BE2C (cell line): ENCODE results near the gene HPSE2.

Experiments used
- DNase-seq: peaks from one replicate; pipeline ENCODE4 v3.0.0-alpha.2; 2020
- H3K27me3 ChIP-seq: fragments of 250-450 bp; sonication (Bioruptor Pico); 2 replicates; pipeline ENCODE4 v1.5.1; 2020; ENCODE audit warnings: mild to moderate bottlenecking
- H3K36me3 ChIP-seq: fragments of 250-450 bp; sonication (Bioruptor Pico); 2 replicates; pipeline ENCODE4 v1.5.1; 2020; ENCODE audit warnings: mild to moderate bottlenecking
- H3K4me1 ChIP-seq: fragments of 250-450 bp; sonication (Bioruptor Pico); 2 replicates; pipeline ENCODE4 v1.5.1; 2020
- H3K4me3 ChIP-seq: 2 replicates; pipeline ENCODE4 v1.5.1; 2011; ENCODE audit warnings: low read depth, low read length
- H3K9me3 ChIP-seq: fragments of 250-450 bp; sonication (Bioruptor Pico); 2 replicates; pipeline ENCODE4 v1.5.1; 2020
- TF ChIP-seq, protein P1 (sequence below): IDR thresholded peaks from 2 replicates; pipeline ENCODE4 v1.5.1; 2012; ENCODE audit warnings: mild to moderate bottlenecking, low read depth, low read length

The HPSE2 gene

DNA sequence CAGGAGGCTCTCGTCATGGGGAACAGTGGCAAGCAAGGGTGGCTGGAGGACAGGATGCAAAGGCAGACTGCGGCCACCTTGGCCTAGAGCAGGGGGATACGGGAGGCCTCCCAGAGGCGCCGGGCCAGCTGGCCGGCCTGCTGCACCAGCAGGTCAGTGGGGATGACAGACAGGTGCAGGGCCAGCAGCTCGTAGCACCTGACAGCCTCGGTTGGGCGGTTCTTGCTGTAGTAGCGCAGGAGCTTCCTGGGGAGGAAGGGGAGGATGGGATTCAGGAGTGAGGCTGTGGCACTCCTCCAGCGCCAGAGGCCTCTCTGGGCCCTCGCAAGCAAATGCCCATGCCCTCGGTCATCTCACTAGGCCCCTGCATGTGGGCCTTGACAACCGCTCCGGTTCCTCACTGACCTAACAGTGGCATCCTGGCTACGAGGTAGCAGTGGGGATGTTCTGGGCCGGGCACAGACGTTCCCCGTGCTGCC is 818.1 kb downstream of the HPSE2 start:
- Histone ChIP-seq H3K4me1 (peaks cover 12% of the 10 kb centered on the region), H3K27me3 (no peaks in the 10 kb centered on the region), H3K9me3 (no peaks in the 10 kb centered on the region), H3K36me3 (no peaks in the 10 kb centered on the region), H3K4me3 (no peak overlapping the region)
- DNase-seq, result no peak
- TF ChIP-seq, protein P1, sequence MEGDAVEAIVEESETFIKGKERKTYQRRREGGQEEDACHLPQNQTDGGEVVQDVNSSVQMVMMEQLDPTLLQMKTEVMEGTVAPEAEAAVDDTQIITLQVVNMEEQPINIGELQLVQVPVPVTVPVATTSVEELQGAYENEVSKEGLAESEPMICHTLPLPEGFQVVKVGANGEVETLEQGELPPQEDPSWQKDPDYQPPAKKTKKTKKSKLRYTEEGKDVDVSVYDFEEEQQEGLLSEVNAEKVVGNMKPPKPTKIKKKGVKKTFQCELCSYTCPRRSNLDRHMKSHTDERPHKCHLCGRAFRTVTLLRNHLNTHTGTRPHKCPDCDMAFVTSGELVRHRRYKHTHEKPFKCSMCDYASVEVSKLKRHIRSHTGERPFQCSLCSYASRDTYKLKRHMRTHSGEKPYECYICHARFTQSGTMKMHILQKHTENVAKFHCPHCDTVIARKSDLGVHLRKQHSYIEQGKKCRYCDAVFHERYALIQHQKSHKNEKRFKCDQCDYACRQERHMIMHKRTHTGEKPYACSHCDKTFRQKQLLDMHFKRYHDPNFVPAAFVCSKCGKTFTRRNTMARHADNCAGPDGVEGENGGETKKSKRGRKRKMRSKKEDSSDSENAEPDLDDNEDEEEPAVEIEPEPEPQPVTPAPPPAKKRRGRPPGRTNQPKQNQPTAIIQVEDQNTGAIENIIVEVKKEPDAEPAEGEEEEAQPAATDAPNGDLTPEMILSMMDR, result no peak

GRCh38 chr10:98416606-98417388 is 818.9 kb downstream of the HPSE2 start:
- TF ChIP-seq, protein P1, result no peak
- no peak for DNase-seq
- Histone ChIP-seq H3K9me3 (no peaks in the 10 kb centered on the region), H3K4me1 (peaks cover 12% of the 10 kb centered on the region), H3K27me3 (no peaks in the 10 kb centered on the region), H3K36me3 (no peaks in the 10 kb centered on the region), H3K4me3 (no peak overlapping the region)

DNA sequence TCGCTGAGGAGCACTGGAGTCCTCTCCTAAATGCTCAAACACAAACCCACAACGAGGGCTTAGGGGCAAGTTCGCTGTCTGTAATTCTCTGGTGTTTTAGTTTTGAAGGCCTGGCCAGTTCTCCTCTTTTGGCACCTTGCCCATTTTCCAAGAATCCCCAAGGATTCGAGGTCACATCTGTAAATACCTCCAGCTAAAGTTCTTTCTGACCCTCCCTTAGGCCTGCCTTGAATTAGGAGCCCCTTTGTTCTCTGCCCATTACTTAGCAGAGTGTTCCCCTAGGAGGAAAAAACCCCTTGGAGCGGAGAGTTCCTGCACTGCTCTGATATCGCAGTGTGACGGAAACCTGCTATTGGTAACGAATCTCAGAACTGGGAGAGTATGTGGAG is 819.9 kb downstream of the HPSE2 start:
- H3K27me3 ChIP-seq, result no peaks in the 10 kb centered on the region
- TF ChIP-seq, protein P1, result no peak
- DNase-seq, result peak; percentile 29
- H3K4me1 ChIP-seq, result peaks cover 7% of the 10 kb centered on the region
- no peaks in the 10 kb centered on the region for H3K9me3 ChIP-seq
- H3K36me3 ChIP-seq, result no peaks in the 10 kb centered on the region
- H3K4me3 ChIP-seq, result no peak overlapping the region

DNA sequence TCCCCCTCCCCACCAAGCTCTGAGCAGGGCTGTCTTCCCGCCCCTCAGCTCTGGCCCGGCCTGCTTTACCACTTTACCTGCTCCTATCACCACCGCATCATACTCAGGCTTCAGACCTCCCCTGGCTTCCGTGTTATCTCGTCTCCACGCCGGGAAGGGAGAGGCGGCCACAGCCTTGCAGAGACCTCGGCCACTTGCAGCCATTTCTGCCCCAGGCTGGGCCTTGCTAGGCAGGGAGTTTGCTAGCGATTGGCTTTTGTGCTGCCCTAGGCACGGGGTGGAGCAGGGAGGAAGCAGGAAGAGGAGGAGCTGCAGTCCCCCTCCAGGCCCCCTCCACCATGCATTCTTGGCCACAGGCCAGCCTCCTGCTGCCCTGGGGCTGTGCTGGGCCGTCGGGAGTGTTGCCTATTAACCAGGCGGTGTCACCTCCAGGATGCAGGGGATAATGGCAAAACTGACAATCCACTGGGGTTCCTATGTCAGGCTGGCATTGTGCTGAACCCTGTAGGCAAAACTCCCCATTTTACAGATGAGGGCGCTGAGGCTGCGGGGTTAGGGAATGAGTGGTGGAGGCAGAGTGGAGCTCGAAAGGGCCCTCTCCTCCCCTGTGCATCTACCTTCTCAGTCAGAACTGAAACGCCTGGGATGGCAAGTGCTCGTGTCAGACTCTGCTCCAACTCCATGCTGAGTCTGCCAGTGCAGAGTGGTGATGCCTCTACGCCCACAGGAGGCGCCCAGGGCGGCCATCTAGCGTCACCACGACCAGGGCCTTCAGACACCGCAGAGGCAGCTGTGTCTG is 820.5 kb downstream of the HPSE2 start, which contains the start of gene PYROXD2:
Gene PYROXD2, minus strand, starts transcription at position 251 of the 799 bp plus-strand sequence. Its CDS starts 47 bp downstream, at position 204.
- Histone ChIP-seq H3K36me3 (no peaks in the 10 kb centered on the region), H3K4me3 (peak within 1 kb of the TSS; percentile 64), H3K4me1 (peaks cover 5% of the 10 kb centered on the region), H3K27me3 (no peaks in the 10 kb centered on the region), H3K9me3 (no peaks in the 10 kb centered on the region)
- DNase-seq, result peak; percentile 87
- TF ChIP-seq, protein P1, result no peak

- peak overlapping the region; percentile 64 for H3K4me3 ChIP-seq
- no peak for DNase-seq
- H3K9me3 ChIP-seq, result no peaks in the 10 kb centered on the region
- H3K4me1 ChIP-seq, result peaks cover 5% of the 10 kb centered on the region
- H3K36me3 ChIP-seq, result no peaks in the 10 kb centered on the region
- no peaks in the 10 kb centered on the region for H3K27me3 ChIP-seq
- TF ChIP-seq, protein P1, result no peak
Measured at GRCh38 chr10:98414578-98414931, 821.1 kb downstream of the HPSE2 start.
